GM18909 (cell line): ENCODE data around the gene NLRP9.

Experiments used
- ATAC-seq: cut with Tn5 transposase; IDR thresholded peaks from one replicate; pipeline ENCODE4 v1.9.1; 2021; ENCODE audit warnings: mild to moderate bottlenecking; ENCODE audit not compliant: unreplicated experiment, poor library complexity

NLRP9 gene

DNA sequence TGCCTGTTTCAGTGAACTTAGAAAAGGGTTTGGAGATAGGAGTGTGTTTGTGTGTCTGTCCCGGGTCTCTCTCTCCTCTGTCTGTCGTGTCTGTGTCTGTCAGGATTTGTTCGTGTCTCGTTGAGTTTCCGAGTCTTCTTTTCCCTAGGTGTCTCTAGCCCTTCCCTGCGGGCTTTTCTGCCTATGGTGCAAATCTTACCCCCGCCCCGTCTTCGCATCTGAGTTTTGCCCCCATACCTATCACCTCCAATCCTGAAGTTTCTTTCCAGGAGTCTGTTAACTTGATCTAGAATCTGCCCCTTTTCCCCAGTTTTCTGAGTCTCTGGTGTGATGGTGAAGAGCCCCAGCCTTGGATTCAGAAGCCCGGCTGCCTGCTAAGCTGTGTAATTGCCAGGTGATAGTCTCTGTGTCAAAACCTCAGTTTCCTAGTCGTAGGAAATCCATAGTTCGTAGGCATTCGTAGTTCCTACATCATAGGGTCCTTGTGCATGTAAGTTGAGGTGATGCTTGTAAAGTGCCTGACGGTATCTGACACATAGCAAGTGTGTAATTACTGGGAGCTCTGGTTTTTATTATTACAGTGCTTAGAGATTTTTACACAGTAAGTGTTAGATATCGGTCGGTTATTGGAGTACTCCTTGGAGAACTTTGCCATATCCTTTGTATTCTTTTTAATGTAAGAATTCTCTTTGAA is 62.4 kb downstream of the NLRP9 start:
- ATAC-seq, result no peak

DNA sequence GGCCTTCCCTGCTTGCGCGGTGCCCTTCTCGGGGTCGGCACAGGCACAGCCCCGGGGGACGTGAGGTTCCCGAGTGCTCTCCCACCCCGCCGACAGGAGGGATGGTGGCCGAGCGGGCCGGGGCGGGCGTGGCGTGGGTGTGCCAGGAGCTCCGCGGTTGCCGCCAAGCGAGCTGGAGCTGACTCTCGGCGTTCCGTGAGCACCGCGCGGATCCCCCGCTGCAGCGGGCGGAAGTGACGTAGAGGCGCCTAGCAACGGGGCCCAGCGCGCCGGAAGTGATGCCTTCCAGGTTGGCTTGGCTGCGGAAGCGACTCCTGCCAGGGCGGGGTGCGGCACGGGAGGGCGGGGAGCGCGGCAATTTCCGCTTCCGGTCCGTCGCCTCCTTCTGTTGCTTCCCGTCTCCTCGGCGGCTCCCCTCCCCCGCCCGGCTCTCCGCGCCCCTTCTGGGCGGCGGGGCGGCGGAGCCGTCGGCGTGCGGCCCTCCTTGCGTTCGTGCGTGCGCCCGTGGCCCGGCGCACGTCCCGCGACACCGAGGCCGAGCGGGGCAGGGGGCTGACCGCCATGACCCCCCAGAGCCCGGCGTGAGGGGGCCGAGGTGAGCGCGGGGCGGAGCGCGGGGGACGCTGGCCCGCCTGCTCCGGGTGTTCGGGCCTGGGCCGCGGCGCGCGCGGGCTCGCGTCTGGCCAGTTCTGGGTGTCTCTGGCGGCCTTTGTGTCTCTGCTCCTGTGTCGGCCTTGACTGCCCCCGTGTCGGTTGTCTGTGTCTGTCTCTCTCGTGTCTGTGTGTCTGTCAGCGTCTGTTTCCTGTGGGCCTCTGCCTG is 63.2 kb downstream of the NLRP9 start, which contains the start of gene EPN1:
EPN1 (plus strand) TSS at position 386 of the 820 bp plus-strand sequence. CDS start 3,402 bp downstream, outside the sequence.
- peak; percentile 67 for ATAC-seq

DNA sequence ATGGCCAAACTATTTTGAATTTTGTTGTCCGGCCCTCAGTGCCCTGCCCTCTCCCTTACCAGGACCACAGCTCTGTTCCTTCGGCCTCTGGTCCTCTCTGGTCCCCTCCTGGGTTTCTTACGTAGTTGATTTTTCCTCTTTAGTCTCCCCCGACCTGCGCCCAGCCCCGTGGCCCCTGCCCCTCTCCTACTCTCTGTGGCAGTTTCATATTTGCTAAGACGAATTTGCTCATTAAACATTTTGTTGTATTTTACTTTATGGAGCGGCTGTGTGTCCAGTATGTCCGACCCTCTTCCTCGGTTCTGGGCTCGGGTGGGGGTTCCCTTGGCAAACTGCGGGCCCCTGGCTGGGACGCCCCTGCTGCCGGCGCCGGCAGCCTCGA is 63.8 kb downstream of the NLRP9 start:
- no peak for ATAC-seq

DNA sequence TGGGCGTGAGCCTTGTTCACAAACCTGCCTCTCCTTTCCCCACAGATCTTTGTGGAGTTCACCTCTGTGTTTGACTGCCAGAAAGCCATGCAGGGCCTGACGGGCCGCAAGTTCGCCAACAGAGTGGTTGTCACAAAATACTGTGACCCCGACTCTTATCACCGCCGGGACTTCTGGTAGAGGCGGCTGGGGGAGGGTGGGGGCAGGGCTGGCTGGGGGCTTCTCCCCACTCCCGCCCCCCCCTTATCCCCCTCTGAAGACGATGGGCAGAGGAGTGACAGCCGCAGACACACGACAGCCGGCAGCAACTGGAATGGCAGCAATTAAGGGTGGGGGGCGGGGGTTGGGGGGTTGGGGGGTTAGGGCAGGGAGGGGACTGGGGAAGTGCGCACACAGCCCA is 64.3 kb downstream of the NLRP9 start:
- no peak for ATAC-seq

DNA sequence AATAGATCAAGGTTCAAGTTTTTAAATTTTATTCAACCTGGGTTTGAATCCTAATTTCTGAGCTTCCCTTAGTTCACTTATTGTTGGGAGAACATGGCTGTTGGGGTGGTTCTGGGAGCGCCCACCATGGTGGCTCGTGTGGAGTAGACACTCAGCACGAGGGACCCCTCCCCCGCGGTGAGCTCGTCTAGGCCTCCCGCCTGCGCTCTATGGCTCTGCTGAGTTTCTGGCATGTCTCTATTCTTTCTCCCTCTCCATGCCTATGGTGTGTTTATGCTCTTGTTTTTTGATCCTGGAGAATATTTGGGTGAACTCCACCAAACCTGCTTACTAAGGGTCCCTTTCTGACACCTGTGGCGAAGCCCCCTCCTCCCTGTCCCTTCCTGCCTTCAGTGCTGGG is 64.7 kb downstream of the NLRP9 start:
- ATAC-seq, result no peak

DNA sequence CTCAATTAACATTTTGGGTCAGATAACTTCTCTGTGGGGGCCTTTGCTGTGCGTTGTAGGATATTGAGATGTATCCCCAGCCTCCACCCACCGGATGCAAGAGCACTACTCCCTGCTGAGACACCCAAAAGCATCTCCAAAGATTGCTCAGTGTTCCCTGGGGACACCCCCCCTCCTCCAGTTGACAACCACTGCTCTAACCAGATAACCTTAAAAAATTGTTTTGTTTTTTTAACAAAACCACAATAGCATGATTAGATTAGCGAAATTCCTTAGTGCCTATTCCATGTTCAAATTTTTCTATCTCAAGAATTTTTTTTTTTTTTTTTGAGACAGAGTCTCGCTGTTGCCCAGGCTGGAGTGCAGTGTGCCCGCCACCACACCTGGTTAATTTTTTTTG is 65.8 kb downstream of the NLRP9 start:
- ATAC-seq, result no peak

DNA sequence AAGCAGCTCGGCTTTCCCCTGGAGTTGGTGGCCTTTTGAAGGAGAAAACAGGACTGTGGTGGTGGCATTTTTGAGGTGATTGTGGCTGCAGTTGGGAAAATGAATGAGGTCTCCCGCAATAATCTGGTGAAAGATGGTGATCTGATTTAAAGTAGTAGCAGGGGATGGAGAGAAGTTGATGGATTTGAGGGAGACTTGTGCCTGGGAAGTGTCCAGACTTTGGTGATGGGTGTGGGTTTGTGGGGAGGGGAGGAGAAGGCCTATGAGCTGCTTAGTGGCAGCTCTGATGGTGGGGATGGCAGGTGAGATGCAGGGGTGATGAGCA is 67.2 kb downstream of the NLRP9 start:
- no peak for ATAC-seq

DNA sequence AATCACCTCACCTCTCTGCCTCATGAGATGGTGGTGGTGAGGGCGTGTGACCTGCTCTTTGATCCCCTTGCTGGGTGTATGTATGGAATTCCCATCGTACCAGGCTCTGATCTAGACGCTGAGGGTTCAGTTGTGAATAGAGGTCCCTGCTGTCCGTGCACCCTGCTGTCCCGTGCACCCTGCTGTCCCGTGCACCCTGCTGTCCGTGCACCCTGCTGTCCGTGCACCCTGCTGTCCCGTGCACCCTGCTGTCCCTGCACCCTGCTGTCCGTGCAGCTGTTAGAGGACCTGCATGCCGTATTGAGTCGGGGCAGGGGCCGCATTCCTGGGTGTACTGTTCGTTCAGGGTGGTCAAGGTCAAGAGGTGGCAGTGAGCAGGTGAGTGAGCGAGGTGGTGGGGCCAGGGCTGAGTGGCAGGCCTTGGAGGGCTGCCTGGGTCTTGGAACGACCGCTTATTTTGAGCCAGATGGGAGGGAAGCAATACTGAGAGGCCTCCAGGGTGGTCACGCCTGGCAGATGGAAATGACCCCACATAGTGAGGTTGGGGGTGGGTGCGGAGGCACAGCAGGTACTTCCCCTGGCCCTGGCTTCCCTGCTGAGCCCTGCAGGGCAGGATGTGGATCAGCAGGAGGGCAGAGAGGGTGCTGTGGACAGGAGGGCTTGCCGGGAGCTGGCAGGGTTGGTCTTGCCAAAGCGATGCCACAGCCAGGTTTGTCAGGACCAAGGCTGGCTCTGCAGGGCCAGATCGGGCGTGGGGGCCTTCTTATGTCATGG is 67.7 kb downstream of the NLRP9 start:
- no peak for ATAC-seq

DNA sequence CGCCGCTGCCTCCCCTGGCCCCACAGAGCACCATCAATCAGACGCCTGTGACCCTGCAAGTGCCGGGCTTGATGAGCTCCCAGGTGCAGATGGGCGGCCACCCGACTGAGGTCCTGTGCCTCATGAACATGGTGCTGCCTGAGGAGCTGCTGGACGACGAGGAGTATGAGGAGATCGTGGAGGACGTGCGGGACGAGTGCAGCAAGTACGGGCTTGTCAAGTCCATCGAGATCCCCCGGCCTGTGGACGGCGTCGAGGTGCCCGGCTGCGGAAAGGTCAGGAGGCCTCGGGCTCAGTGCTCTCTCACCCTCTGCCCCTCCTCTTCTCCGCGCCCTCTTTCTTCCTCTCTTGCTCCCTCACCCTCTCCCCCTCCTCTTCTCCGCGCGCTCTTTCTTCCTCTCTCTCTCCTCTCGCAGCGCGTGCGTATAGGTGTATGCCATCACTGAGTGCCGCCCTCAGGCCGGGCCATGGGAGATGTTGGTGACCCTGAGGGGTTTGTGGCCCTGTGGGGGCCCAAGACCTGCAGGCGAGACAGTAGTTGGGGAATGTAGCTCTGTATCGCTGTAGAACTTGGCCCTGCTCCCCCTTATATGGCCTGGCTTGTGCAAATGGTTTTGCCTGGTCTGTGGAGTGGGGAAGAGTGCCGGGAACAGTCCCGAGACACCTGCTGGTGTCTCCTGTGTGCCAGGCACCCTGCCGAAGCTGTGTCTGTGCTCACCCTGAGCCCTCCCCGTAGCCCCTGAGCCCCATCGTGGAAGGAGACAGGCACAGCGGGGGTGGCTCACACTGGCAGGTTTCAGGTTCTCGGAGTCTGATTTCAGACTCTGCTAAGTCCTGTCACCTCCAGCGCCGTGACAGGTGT is 68.6 kb downstream of the NLRP9 start:
- ATAC-seq, result no peak

DNA sequence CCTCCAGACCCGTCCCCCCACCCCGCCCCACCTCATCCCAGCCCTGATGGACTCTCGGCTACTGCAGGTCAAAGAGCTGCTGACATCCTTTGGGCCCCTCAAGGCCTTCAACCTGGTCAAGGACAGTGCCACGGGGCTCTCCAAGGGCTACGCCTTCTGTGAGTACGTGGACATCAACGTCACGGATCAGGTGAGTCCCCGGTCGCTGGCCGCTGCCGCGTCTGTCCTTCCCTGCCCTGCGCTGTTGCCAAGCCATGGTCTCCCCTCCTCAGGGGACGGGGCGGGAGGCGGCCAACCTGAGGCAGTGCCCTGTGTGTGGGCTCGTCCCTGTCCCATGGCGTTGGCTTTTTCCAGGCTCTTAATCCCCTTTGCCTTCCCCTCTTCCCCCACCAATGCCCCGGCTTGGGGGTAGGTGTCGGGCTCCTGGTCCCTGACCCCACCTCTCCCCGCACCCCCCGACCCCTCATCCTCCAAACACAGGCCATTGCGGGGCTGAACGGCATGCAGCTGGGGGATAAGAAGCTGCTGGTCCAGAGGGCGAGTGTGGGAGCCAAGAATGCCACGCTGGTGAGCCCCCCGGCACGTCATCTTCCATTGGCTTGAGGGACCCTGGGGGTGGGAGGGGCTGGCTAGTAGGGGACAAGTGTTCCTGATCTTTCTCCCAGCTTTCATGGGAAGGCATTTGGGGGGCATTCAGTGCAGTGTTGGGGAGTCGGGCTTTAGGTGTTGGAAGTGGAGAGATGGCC is 69.4 kb downstream of the NLRP9 start:
- ATAC-seq, result no peak

DNA sequence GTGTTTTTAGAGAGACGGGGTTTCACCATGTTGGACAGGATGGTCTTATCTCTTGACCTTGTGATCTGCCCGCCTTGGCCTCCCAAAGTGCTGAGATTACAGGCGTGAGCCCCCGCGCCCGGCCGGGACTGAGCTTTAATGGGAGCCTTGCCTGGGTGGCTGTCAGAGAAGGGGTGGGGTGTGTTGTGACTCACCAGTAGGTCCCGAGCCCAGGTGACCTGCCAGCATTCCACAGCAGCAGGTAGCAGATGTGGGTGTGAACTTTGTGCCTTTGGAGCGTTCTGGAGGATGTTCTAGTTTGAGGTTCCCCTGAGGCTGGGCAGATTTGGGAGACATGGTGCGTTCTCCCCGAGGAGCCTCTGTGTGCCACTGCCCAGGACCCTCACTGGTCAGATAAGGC is 70.2 kb downstream of the NLRP9 start:
- ATAC-seq, result no peak

DNA sequence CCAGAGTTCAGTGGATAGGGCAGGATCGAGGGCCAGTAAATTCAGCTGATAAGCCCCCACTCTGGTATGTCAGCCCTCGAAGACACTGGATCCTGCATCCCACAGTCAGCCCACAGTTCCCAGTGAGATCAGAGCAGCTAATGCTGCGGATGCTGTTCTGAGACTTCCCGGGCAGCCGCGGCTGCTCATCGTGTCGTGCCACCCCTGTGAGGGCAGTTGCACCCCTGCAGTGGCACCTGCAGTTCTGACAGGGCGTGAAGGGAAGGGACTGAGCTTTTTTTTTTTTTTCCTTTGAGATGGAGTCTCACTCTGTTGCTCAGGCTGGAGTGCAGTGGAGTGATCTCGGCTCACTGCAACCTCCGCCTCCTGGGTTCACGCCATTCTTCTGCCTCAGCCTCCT is 70.7 kb downstream of the NLRP9 start:
- ATAC-seq, result no peak

DNA sequence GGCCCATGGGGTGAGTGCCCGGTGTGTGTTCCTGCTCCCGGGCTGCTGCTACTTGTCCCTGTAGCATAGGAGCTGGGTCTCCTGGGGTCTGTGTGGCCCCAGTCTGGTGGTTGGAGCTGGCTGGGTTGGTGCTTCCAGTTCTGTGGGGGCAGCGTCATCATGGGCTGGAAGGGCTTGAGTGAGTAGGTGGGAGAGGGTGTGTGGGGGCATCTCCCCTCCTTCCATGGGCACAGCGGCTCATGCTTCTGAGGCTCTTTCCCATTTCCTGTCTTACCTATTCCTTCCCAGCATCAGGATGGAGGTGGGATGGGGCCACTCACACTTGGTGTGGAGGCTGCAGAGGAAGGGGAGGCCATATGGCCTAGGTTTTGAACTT is 71.2 kb downstream of the NLRP9 start:
- no peak for ATAC-seq

DNA sequence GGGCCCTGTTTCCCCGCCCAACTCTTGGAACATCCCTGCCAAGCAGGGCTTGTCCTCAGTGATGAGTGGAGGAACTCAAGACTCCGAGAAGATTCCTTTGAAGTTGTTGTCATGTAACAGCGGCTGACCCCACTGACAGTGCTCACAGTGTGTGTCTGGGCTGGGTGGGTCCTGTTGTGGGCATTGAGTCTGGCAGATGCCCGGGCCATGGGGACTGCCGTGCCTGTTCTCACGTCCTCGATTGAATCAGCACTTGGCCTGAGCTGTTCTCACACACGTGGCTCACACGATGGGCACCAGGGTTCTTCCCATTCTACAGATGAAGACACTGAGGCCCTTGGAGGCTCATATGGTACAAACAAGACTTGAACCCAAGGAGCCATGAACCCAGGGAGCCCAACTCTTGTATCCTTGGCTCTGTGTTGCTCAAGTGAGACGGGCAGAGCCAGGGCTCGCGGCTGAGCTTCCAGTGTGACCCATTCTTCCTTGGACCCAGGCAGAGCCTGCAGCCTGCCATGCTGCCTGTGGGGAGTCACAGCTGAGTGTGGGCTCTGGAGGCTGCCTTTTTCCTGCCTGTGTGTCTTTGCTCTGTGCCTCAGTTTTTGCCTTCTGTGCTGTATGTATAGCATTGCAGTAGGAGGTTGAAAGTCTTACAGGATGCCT is 71.7 kb downstream of the NLRP9 start:
- ATAC-seq, result no peak

DNA sequence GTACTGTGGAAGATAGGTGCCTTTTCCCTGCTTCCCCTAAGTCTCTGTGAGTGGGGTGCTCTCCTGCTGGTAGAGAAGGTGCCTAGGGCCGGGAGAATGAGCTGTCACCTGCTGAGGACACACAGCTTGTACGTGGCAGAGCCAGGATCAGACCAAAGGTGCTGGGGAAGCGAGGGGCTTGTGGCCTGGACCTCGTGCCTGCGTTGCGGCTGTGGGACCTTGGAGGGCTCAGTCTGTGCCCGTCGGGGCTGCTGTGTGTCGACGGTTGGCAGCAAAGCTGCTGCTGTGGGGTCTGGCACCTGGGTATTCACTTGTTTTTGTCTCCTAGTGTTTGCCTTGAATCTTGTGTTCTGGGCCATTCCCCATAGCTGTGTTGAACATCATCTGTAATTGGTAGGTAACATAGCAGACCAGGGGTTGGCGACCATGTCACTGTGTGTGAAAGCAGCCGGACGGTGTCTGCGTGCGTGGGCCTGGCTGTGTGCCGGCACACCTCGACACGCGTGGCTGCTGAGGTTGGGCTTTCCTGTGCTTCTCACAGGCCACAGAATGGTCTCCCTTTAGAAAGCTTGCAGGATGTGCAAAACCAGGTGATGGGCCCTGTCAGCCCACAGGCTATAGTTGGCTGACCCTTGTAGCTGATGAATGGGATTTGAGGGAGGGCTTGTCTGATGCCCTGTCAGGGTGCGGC is 74.2 kb downstream of the NLRP9 start:
- no peak for ATAC-seq

DNA sequence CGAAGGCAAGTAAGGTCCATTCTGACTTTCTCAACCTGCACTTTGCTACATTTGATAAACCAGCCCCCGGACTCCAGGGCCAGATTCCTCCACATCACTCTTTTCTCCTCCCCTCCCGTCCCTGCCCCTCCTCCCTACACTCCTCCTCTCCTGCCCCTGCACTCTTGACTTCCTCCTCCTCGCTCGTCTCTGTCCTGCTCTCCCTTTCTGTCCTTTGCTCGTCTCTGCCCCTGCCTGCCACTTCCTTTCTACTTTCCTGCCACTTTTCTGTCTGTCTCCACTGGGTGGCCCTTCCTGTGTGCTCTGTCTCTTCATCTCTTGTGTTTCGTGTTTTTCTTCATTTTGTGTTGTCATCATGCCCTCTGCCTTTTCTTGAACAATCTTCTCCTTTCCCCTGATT is 76.4 kb downstream of the NLRP9 start:
- no peak for ATAC-seq

DNA sequence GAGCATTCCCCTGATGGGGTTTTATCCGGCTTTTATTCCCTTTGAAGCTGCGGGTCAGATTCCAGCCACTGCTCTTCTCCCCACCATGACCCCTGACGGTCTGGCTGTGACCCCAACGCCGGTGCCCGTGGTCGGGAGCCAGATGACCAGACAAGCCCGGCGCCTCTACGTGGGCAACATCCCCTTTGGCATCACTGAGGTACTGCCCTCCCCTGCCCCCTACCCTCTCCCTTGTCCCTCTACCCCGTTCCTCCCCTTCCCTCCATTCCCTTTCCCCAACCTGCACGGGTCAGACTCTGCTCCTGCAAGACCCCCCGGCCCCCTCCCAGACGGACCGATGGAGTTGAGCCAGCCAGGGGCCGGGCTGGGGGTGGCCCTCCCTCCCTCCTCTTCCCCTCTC is 77.2 kb downstream of the NLRP9 start:
- ATAC-seq, result no peak

DNA sequence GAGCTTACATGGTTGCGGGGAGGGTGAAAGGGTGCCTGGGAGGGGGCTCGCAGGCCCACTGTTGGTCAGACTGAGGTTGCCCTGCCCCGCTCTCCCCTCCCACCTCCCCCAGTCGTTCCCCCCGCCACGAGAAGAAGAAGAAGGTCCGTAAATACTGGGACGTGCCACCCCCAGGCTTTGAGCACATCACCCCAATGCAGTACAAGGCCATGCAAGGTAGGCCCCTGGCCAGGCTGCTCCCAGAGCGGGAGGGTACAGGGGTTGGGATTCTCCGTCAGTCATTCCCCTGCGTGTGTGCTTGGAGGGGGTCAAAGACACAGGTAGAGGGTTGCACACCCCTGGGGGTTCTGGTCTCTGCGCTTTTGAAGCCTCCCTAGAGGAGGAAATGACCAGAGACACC is 77.8 kb downstream of the NLRP9 start:
- ATAC-seq, result no peak

DNA sequence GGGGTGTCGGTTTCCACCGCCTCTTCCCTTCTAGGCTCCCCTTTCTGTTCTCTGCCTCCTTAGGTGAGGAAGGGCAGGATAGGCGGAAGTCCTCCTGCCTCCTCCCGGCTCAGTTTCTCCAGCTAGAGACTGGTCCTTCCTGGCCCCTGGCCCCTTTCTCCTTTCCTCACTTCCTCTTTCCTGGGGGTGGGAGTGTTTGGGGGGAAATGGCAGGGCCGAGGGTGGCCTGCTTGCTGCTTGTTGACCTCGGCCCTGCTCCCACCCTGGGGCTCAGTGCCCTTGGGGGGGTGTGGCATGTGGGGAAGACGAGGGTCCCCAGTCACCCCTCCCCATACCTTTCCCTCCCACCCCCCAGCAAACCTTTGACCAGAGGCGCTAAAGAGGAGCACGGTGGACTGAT is 78.4 kb downstream of the NLRP9 start:
- ATAC-seq, result no peak
